Inflammatory macrophage treated with lipopolysaccharide for 4 hours (primary cell): ENCODE measurements around the gene CEP19.

Experiments used
- DNase-seq: peaks from one replicate; pipeline ENCODE4 v3.0.0-alpha.2; 2020

The CEP19 gene

GRCh38 chr3:196707566-196707965 is 4.5 kb downstream of the CEP19 start:
- no peak for DNase-seq

DNA sequence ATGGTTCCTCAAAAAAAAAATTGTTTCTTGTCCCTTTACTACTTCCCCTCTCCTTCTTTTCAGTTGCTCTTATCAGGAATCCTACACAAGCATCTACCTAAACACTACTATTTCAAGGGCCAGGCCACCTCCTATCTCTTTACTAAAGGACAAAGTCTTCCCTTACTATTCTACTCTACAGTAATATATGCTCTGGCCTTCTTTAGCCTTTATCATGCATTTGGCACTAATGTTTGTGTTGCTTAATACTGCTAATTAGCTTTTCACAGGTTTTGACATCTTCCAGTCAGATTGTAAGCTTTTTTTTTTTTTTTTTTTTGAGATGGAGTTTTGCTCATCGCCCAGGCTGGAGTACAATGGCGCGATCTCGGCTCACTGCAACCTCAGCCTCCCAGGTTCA is 5.3 kb downstream of the CEP19 start:
- no peak for DNase-seq

DNA sequence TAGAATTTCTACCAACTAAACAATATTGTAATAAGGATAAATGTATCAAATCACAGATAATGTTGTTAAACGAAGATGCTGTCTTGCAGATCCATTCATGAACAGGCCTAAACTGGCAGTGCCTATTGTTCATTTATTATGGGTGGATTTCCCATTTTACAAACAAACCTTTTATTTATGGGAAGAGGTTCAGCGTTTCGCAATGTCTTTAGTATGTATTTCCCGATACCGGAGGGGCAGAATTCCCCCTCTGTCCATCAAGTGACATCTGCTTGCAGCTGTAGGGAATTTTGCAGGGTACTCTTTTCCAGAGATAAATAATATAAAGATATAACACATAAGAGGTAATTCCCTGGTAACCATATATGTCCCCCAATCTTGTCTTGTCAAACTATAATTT is 5.7 kb downstream of the CEP19 start:
- DNase-seq = peak; percentile 21

DNA sequence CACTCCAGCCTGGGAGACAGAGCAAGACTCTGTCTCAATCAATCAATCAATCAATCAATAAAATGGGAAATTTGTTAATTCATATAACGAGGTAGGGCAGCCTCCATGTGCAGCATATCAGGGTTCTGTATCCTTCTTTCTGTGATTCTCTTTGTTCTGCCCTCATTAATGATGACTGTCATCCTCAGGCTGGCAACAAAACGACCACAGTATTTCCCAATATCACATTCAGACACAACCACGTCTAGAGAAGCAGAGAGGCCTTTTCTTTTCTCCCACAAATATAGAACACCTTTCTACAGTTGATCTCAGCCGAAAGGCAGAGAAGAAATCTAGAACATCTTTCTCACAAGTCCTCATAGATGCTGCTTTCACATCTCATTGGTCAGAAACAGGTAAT is 11.2 kb downstream of the CEP19 start:
- no peak for DNase-seq

- DNase-seq = no peak
Observed at GRCh38 chr3:196699749-196700148, 12.3 kb downstream of the CEP19 start.

DNA sequence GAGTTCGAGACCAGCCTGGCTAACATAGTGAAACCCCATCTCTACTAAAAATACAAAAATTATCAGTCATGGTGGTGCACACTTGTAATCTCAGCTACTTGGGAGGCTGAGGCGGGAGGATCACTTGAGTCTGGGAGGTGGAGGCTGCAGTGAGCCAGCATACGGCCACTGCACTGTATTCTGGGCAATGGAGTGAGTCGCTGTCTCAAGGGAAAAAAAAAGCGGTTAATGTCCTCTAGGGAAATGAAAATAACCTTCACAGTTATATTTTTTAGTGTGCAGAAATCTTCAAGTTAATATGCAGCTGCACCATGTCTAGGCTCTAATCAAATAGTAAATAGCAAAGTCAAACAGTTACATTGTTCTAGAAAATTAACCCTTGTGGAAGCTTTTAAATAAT is 14.8 kb downstream of the CEP19 start:
- DNase-seq = no peak

- DNase-seq = peak; percentile 14
Observed at GRCh38 chr3:196695849-196696226, 16.2 kb downstream of the CEP19 start.

- DNase-seq = no peak
Observed at GRCh38 chr3:196694941-196695848, 16.9 kb downstream of the CEP19 start.

- peak; percentile 55 for DNase-seq
Observed at GRCh38 chr3:196694202-196694638, 17.8 kb downstream of the CEP19 start.

GRCh38 chr3:196691386-196691785 is 20.7 kb downstream of the CEP19 start:
- DNase-seq = peak; percentile 60

GRCh38 chr3:196689941-196690660 is 21.9 kb downstream of the CEP19 start:
- DNase-seq = peak; percentile 76

DNA sequence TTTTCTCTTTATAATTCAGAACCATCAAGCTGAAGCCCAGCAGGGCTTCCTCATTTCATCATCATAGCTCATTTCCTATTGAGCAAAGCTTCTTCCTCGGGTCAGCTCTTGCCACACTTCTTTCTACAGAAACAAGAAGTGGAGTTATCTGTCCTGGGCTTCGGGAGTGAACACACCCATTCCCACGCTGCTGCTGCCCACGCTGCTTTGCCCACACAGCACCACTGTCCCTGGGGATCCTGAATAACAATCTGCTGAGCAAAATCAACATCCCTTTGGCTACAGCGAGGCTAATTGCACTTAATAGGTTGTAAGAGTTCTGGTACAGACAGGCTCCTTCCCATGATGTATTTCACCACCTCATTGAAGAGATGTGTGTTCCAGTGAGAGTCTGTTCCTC is 23.7 kb downstream of the CEP19 start:
- DNase-seq = peak; percentile 98

DNA sequence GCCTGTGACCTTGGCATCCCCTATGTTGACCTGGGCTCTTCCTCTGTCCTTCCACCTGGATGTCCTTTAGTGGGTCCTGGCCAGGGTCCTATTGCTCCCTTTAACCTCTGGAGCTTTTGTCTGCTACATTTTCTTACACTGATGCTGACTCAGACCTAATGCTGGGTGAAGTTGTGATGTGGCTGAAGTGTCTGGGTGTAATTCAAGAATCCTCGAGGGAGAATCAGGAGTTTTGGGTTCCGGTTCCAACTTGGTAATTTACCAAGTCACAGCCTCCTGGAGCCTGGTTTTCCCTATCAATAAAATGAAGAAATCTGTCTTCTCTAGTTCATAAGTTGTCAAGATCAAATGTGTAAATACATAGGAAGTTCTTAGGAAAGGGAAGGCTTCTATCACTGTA is 25.6 kb downstream of the CEP19 start:
- no peak for DNase-seq

GRCh38 chr3:196684548-196685407 is 27.3 kb downstream of the CEP19 start:
- DNase-seq = peak; percentile 85

DNA sequence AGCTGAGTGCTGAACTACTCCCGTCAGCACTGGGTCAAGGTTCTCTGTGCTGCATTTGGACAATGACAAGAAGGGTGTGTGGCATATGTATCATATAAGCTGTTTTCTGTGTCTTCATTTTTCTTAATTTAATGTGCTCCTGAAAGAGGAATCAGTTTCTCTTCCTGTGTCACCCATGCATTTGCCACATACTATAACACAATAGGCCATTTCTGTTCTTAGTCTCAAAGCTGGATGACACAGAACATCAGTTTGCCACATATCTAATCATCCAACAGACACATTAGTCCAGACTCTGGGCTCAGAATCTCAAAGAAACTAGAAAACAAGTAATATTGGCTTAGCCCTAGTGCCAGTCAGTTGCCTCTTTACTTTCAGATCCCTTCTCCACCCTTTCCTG is 34.1 kb downstream of the CEP19 start:
- peak; percentile 79 for DNase-seq

DNA sequence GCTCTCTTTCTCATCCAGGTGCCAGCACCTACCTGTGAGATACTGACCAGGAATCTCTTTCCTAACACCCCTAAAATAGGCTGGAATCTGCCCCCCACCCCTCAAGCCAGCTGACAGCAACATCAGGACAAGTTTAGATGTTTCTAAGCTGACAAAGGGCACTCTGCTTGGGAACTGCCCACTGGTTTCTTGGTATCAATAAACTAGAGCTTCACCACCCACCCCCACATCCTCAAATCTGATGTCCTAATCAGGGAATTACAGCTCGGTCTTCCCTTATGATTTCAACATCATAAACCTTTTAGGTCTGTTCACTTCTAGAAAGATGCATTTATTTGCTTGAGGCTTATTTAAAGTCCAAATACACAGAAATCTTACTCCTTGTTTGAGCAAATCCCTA is 34.7 kb downstream of the CEP19 start:
- DNase-seq = peak; percentile 67

DNA sequence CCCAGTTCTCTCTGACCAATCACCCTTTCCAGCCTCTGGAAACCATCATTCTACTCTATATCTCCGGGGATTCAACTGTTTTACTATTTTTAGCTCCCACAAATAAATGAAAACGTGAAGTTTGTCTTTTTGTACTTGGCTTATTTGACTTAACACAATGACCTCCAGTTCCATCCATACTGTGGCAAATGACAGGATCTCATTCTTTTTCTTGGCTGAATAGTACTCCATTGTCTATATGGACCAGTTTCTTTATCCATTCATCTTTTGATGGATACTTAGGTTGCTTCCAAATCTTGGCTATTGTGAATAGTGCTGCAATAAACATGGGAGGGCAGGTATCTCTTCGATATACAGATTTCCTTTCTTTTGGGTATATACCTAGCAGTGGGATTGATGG is 38.4 kb downstream of the CEP19 start:
- no peak for DNase-seq

- DNase-seq = peak; percentile 44
Observed at GRCh38 chr3:196670339-196670738, 41.7 kb downstream of the CEP19 start.

- DNase-seq = no peak
Observed at GRCh38 chr3:196667056-196667825, 44.8 kb downstream of the CEP19 start.

DNA sequence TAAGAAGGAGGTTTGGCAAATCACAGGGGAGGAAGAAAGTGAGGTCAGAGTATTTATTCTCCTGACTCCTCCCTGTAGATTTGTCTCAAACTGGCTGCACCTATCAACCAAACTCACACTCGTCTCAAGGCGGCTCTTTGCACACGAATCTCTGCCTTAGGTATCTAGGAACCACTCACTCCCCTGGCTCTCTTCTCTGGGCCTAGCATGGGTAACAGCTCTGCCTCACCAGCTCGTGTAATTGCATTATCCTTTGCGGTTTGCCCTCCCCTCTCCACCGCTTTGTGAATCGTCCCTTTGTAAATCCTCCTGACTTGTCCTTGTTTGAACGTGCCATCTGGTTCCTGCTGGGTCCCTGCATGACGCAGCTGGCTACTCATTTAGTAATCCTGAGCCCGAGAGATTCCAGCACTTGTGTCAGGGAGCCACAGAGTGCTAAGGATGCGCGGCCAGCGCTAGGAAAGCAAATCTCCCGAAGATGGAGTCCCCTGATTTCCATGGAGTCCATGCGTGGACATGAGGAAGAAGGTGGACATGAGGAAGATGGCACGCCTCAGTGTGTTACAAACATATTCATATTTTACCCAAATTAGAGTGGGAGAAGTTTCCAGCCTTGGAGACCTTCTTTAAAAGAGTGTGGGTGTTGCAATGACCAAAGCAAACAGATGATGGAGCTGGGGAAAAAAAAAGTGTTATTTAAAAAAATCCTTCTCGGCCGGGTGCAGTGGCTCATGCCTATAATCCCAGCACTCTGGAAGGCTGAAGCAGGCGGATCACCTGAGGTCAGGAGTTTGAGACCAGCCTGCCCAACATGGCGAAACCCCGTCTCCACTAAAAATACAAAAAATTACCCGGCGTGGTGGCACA is 45.8 kb downstream of the CEP19 start:
- DNase-seq = no peak
